A673 (cell line): ENCODE results near the gene IL23A. TPM values are rescaled to one million over a fixed set of nuclear protein-coding genes. Genes with fewer than 3 reads are reported as not detected.
"Not testable (repeated sequence)": the region's sequence is repeated elsewhere in the genome, so short reads cannot be mapped to it uniquely, and the experiment has no call there.

ENCODE experiments used
- BruUV-seq: library from RNA; stranded (reverse); fragments of 400-500 nt; replicated peaks from 2 replicates; lab custom pipeline; 2021; lab: Mats Ljungman, UMichigan
- CTCF ChIA-PET: fragments of 300-600 bp; sonication (Branson Sonifier 250); formaldehyde crosslinking; loops from one replicate; lab custom pipeline; 2022; ENCODE audit warnings: antibody characterized with exemption; lab: Charles Lee
- POLR2A ChIA-PET: fragments of 300-600 bp; sonication (Branson Sonifier 250); formaldehyde crosslinking; loops from one replicate; lab custom pipeline; 2022; ENCODE audit warnings: antibody characterized with exemption; ENCODE audit not compliant: low non-redundant PET; lab: Charles Lee
- DNase-seq: peaks from one replicate; pipeline ENCODE4 v3.0.0-alpha.2; 2015; ENCODE audit warnings: low spot score
- H3K27ac ChIP-seq: fragments of 200-600 bp; sonication (generic); 2 replicates; pipeline ENCODE4 v1.5.1; 2016; ENCODE audit warnings: mixed run types, low read depth, mild to moderate bottlenecking, mixed read lengths, antibody characterized with exemption, low read length; ENCODE audit not compliant: poor library complexity, severe bottlenecking
- H3K27me3 ChIP-seq: fragments of 200-600 bp; sonication (generic); replicated peaks from 2 replicates; pipeline ENCODE4 v1.6.1; 2017; ENCODE audit warnings: mixed run types, low read depth, mild to moderate bottlenecking, mixed read lengths, antibody characterized with exemption, low read length; ENCODE audit not compliant: insufficient read depth, poor library complexity
- H3K36me3 ChIP-seq: fragments of 200-600 bp; sonication (generic); 2 replicates; pipeline ENCODE4 v1.6.1; 2016; ENCODE audit warnings: mixed run types, mild to moderate bottlenecking, mixed read lengths, antibody characterized with exemption, low read length; ENCODE audit not compliant: insufficient read depth, poor library complexity, severe bottlenecking
- H3K4me1 ChIP-seq: fragments of 200-600 bp; sonication (generic); 2 replicates; pipeline ENCODE4 v1.6.1; 2017; ENCODE audit warnings: mixed run types, mild to moderate bottlenecking, mixed read lengths, antibody characterized with exemption, low read length; ENCODE audit not compliant: insufficient read depth, poor library complexity, severe bottlenecking
- H3K4me3 ChIP-seq: fragments of 200-600 bp; sonication (generic); 2 replicates; pipeline ENCODE4 v1.5.1; 2016; ENCODE audit warnings: low read depth, mixed run types, mild to moderate bottlenecking, mixed read lengths, low read length; ENCODE audit not compliant: poor library complexity, severe bottlenecking
- H3K9me3 ChIP-seq: fragments of 200-600 bp; sonication (generic); 2 replicates; pipeline ENCODE4 v1.6.1; 2016; ENCODE audit warnings: mixed run types, low read depth, mild to moderate bottlenecking, mixed read lengths, antibody characterized with exemption, low read length; ENCODE audit not compliant: poor library complexity, severe bottlenecking
- CTCF ChIP-seq: fragments of 300-800, 200-600 bp; sonication (generic); conservative IDR thresholded peaks from 2 replicates; pipeline ENCODE4 v1.5.1; 2017; ENCODE audit warnings: low read depth, mild to moderate bottlenecking, antibody characterized with exemption, low read length, moderate library complexity, mixed read lengths
- EZH2 ChIP-seq: fragments of 200-600 bp; sonication (generic); IDR thresholded peaks from 2 replicates; pipeline ENCODE4 v1.6.1; 2017; ENCODE audit warnings: borderline replicate concordance, low read depth, mild to moderate bottlenecking, mixed read lengths, antibody characterized with exemption, low read length; ENCODE audit not compliant: poor library complexity, severe bottlenecking
- intact Hi-C: fragments of 100-400 bp; cut with micrococcal nuclease; formaldehyde crosslinking; loops from one replicate; pipeline ENCODE4 v1.10.0; 2022; ENCODE audit not compliant: unreplicated experiment
- total RNA-seq: library from RNA; stranded (reverse); gene quantifications from 2 replicates; pipeline ENCODE4 v1.2.3, GENCODE V29; 2021

The IL23A gene
- total RNA-seq, 1 experiment from 2014 or later, result not detected

GRCh38 chr12:56334490-56334793, 4.2 kb upstream of the IL23A start:
- intact Hi-C loops, result no loop called here
- Histone ChIP-seq H3K36me3 (no peaks in the 10 kb centered on the region), H3K9me3 (no peaks in the 10 kb centered on the region), H3K4me3 (peak overlapping the region; percentile 68), H3K27ac (peak overlapping the region; percentile 94), H3K4me1 (peaks cover 7% of the 10 kb centered on the region), H3K27me3 (no peaks in the 10 kb centered on the region)
- POLR2A ChIA-PET, result no interaction called here
- TSS peak; percentile 100 for BruUV-seq
- DNase-seq, result no peak
- TF ChIP-seq CTCF (no peak), EZH2 (no peak)
- CTCF ChIA-PET, result interaction anchor here (0.5 kb wide), 1 partner anchor 505 kb away, joined by 5 read pairs; the partner anchor contains the start of gene DNAJC14

DNA sequence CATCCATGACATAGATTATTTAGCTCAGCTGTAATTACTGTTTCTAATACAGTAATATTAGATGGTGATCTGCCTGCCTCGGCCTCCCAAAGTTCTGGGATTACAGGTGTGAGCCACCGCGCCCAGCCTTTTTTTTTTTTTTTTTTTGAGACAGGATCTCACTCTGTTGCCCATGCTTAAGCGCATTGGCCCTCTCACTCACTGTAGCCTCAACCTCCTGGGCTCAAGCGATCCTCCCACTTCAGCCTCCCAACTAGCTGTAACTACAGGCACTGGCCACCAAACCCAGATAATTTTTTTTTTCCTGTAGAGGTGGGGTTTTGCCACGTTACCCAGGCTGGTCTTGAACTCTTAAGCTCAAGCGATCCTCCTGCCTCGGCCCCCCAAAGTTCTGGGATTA, 3.2 kb upstream of the IL23A start:
- POLR2A ChIA-PET, result interaction anchor here (0.6 kb wide), 1 partner anchor 180 kb away, joined by 4 read pairs; no protein-coding TSS in a partner anchor
- H3K9me3 ChIP-seq, DNase-seq, H3K4me3 ChIP-seq, H3K27me3 ChIP-seq, H3K36me3 ChIP-seq, CTCF ChIA-PET, H3K4me1 ChIP-seq, H3K27ac ChIP-seq, BruUV-seq, intact Hi-C loops: not testable (repeated sequence)

GRCh38 chr12:56336361-56337167, 2.1 kb upstream of the IL23A start:
- intact Hi-C loops, result no loop called here
- no peaks in the 10 kb centered on the region for H3K9me3 ChIP-seq
- TF ChIP-seq EZH2, result no peak
- no peak for TF ChIP-seq CTCF
- peaks cover 7% of the 10 kb centered on the region for H3K4me1 ChIP-seq
- ChIA-PET CTCF (no interaction called here), POLR2A (no interaction called here)
- H3K4me3 ChIP-seq, result no peak overlapping the region
- H3K27me3 ChIP-seq, result no peaks in the 10 kb centered on the region
- no peak for DNase-seq
- no peak overlapping the region for H3K27ac ChIP-seq
- H3K36me3 ChIP-seq, result no peaks in the 10 kb centered on the region
- no TSS peak for BruUV-seq
